Mesenteric fat pad (tissue), 1 donor: ENCODE results near the gene ABHD16B. TPM values are rescaled to one million over a fixed set of nuclear protein-coding genes. Genes with fewer than 3 reads are reported as not detected.
A peak's percentile ranks its signal among the peaks of the same experiment; 100 is the strongest.

ENCODE experiments used
- DNase-seq: peaks from one replicate; pipeline ENCODE4 v3.0.0-alpha.2; 2020; ENCODE audit warnings: low spot score
- total RNA-seq: library from RNA; stranded (reverse); fragmentation: NEBNext Ultra II Directional; extraction: Animal tissue kit (Norgen Biotek cat#: 25700); gene quantifications from one replicate; pipeline ENCODE4 v1.2.1, GENCODE V29; 2021
- donor health status: DM: yes; HTN: yes; CAD: no.

ABHD16B gene
- total RNA-seq, 1 donor from 2014 or later, result not detected

- peak; percentile 99 for DNase-seq
Observed at GRCh38 chr20:63894358-63895201, 33.3 kb downstream of the ABHD16B start, which contains the start of gene DNAJC5. Gene DNAJC5, plus strand, starts transcription at chr20:63895126. Its CDS starts 33,220 bp downstream, at chr20:63928346.

- DNase-seq, result no peak
Observed at GRCh38 chr20:63895202-63895951, 34.1 kb downstream of the ABHD16B start.

GRCh38 chr20:63895952-63896263, 34.6 kb downstream of the ABHD16B start:
- no peak for DNase-seq

GRCh38 chr20:63896264-63897105, 35.2 kb downstream of the ABHD16B start:
- DNase-seq, result no peak

- no peak for DNase-seq
Observed at GRCh38 chr20:63897978-63898561, 36.8 kb downstream of the ABHD16B start.

- no peak for DNase-seq
Observed at GRCh38 chr20:63898882-63899558, 37.7 kb downstream of the ABHD16B start.

- DNase-seq, result no peak
Observed at GRCh38 chr20:63900413-63900812, 39.1 kb downstream of the ABHD16B start.

GRCh38 chr20:63903796-63904561, 42.7 kb downstream of the ABHD16B start:
- DNase-seq, result no peak

GRCh38 chr20:63908008-63908682, 46.8 kb downstream of the ABHD16B start:
- no peak for DNase-seq

GRCh38 chr20:63911176-63911575, 49.9 kb downstream of the ABHD16B start:
- no peak for DNase-seq

Other genes starting within 250 kb of the ABHD16B start
- gene GMEB2, start 234.4 kb upstream of the ABHD16B start, total RNA-seq, result 10.0 TPM
- gene STMN3, start 208.1 kb upstream of the ABHD16B start, total RNA-seq, result 9.9 TPM
- 31.7 TPM for gene RTEL1, start 203.2 kb upstream of the ABHD16B start, total RNA-seq
- gene TNFRSF6B, start 164.8 kb upstream of the ABHD16B start, total RNA-seq, result 4.7 TPM
- gene ARFRP1, start 153.5 kb upstream of the ABHD16B start, total RNA-seq, result 47.3 TPM
- gene ZGPAT, start 153.5 kb upstream of the ABHD16B start, total RNA-seq, result 26.7 TPM
- gene LIME1, start 124.8 kb upstream of the ABHD16B start, total RNA-seq, result 6.5 TPM
- 62.0 TPM for gene SLC2A4RG, start 121.7 kb upstream of the ABHD16B start, total RNA-seq
- 34.7 TPM for gene ZBTB46, start 30.2 kb upstream of the ABHD16B start, total RNA-seq
- gene TPD52L2, start 3.8 kb downstream of the ABHD16B start, total RNA-seq, result 114 TPM
- gene DNAJC5, start 33.6 kb downstream of the ABHD16B start, total RNA-seq, result 50.5 TPM
- gene UCKL1, start 94.9 kb downstream of the ABHD16B start, total RNA-seq, result 36.0 TPM
- gene ZNF512B, start 108.4 kb downstream of the ABHD16B start, total RNA-seq, result 18.7 TPM
- gene SAMD10, start 118.1 kb downstream of the ABHD16B start, total RNA-seq, result 2.9 TPM
- 46.3 TPM for gene PRPF6, start 119.6 kb downstream of the ABHD16B start, total RNA-seq
- gene C20orf204, start 174.7 kb downstream of the ABHD16B start, total RNA-seq, result 0.74 TPM
- gene SOX18, start 188.1 kb downstream of the ABHD16B start, total RNA-seq, result 70.5 TPM
- 42.5 TPM for gene TCEA2, start 201.7 kb downstream of the ABHD16B start, total RNA-seq
- gene RGS19, start 218.0 kb downstream of the ABHD16B start, total RNA-seq, result 29.0 TPM
- 1.3 TPM for gene OPRL1, start 218.6 kb downstream of the ABHD16B start, total RNA-seq
- not detected for gene LKAAEAR1, start 222.9 kb downstream of the ABHD16B start, total RNA-seq
- gene NPBWR2, start 246.1 kb downstream of the ABHD16B start, total RNA-seq, result not detected